AG04449 (cell line): ENCODE measurements around the gene FUT1.
A peak's percentile ranks its signal among the peaks of the same experiment; 100 is the strongest.

Experiments used
- CTCF ChIA-PET: fragments of 350-600 bp; formaldehyde crosslinking; extraction: SDS; loops from one replicate; lab custom pipeline; 2021; ENCODE audit warnings: antibody characterized with exemption; lab: Yijun Ruan, JAX
- POLR2A ChIA-PET: fragments of 400-600, 350-600 bp; formaldehyde crosslinking; extraction: SDS; loops from one replicate; lab custom pipeline; 2020; ENCODE audit warnings: antibody characterized with exemption, inconsistent platforms; lab: Yijun Ruan, JAX
- DNase-seq: peaks from one replicate; pipeline ENCODE4 v3.0.0-alpha.2; 2010; ENCODE audit warnings: low read depth, low spot score
- H3K4me3 ChIP-seq: 2 replicates; pipeline ENCODE4 v1.5.1; 2011; ENCODE audit warnings: low read depth, mild to moderate bottlenecking, control low read depth, low read length
- CTCF ChIP-seq: IDR thresholded peaks from one replicate; pipeline ENCODE4 v1.5.1; 2011; ENCODE audit warnings: mild to moderate bottlenecking, moderate library complexity, low read length, control low read depth, inconsistent platforms; ENCODE audit not compliant: insufficient read depth; ENCODE audit errors: missing control alignments

FUT1 gene

GRCh38 chr19:48751845-48752495, 471 bp downstream of the FUT1 start:
- ChIA-PET POLR2A (no interaction called here), CTCF (interaction anchor here (1.2 kb wide), 1 partner anchor 36 kb away, joined by 3 read pairs; no protein-coding TSS in a partner anchor)
- DNase-seq: no peak
- no peak for TF ChIP-seq CTCF
- peak overlapping the region; percentile 30 for H3K4me3 ChIP-seq

DNA sequence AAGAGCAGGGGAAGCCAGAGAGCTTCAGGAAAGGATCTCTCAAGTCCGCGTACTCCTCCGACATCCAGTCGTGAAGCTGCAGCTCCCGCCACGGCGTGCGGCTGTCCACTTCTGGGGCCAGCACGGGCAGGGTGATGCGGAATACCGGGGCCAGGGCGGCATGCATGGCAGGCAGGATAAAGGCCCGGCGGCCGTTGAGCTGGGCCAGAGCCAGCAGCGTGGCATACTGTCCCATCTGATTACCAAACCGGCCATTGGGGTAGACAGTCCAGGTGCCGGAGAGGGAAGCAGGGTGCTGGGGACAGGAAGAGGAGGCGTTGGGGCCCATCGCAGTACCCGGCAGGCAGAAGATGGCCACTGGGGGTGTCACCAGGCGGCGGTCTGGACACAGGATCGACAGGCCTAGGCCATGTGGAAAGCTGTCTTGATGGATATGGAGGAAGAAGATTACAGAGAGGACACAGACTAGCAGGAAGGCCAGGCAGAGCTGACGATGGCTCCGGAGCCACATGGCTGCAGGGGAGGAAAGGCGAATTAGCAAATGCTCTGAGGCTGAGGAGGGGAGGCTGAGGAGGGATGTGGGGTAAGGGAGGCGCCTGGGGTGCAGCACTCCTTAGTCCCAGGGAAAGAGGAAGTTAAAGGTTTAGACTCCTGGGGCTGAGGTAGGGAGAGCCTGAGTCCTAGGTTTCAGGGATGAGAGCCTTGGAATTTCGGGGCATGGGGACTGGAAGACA, 1.5 kb downstream of the FUT1 start:
- CTCF ChIA-PET: interaction anchor here (0.9 to 1.2 kb wide), 2 partner anchors 11 to 37 kb away, joined by 3 read pairs; no protein-coding TSS in a partner anchor
- no peak for DNase-seq
- POLR2A ChIA-PET: no interaction called here
- no peak for TF ChIP-seq CTCF
- H3K4me3 ChIP-seq: no peak overlapping the region

DNA sequence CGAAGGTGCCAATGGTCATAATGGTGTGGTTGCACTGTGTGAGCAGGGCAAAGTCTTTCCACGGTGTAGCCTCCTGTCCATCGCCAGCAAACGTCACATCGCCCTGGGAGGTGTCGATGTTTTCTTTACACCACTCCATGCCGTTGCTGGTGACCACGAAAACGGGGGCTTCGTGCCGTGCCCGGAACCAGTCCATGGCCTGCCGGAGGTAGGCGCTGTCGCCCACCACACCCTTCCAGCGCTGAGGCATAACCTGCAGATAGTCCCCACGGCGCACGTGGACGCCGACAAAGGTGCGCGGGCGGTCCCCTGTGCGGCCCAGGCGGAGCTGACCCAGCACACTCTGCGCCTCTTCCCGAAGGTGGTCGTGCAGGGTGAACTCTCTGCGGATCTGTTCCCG, 2.1 kb downstream of the FUT1 start:
- no peak overlapping the region for H3K4me3 ChIP-seq
- DNase-seq: no peak
- CTCF ChIA-PET: no interaction called here
- TF ChIP-seq CTCF: no peak
- POLR2A ChIA-PET: no interaction called here

DNA sequence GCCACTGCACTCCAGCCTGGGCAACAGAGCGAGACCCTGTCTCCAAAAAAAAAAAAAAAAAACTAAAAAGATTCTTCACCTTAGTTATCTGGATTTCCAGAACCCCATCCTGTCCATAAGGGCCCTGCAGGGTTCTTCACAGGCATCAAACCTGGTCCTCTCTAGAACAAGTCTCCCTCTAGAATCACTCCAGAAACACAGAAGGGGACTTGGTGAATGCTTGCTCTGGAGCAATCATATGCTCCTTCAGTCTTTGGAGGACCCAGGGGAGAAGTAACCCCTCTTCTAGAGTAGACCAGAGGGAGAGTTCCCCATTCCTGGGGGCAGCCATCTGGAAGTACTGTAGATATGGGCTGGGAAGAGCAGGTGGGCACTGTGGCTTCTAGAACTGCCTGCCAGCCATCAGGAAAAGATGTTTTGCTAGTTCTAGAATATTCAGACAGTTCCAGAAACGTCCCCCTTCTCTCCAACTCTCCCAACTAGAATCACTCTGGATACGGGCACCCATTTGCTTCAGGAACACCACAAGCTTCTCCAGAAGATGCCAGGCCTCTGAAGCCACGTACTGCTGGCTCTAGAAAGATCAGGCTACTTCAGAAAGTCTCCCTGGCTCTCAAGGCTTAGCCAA, 2.8 kb downstream of the FUT1 start:
- ChIA-PET POLR2A (no interaction called here), CTCF (no interaction called here)
- DNase-seq: no peak
- no peak overlapping the region for H3K4me3 ChIP-seq
- no peak for TF ChIP-seq CTCF

GRCh38 chr19:48746738-48747575, 5.5 kb downstream of the FUT1 start, which contains the start of gene IZUMO1:
Gene IZUMO1, minus strand, starts transcription at chr19:48746909. Its CDS starts 1,050 bp downstream, at chr19:48745859.
- TF ChIP-seq CTCF: no peak
- DNase-seq: peak; percentile 33

More at GRCh38 chr19:48746738-48747575, 5.5 kb downstream of the FUT1 start, which contains the start of gene IZUMO1:
- peak within 1 kb of the TSS; percentile 69 for H3K4me3 ChIP-seq
- ChIA-PET CTCF (interaction anchor here (0.6 to 1.6 kb wide), 5 partner anchors 8 to 240 kb away, joined by 3 to 5 read pairs (median 4); no protein-coding TSS in a partner anchor), POLR2A (no interaction called here)
